Body of pancreas (tissue), 4 donors: ENCODE measurements around the gene OR2J3. TPM values are rescaled to one million over a fixed set of nuclear protein-coding genes. Genes with fewer than 3 reads are reported as not detected.

Experiments
- ATAC-seq: fragments of 150-250 bp; one replicate; pipeline ENCODE4 v1.9.1; 2016
- DNase-seq, 4 donors: peaks; one replicate each; pipeline ENCODE4 v3.0.0-alpha.2; 2019
- H3K27ac ChIP-seq, 4 donors: fragments of 200-600 bp; sonication (generic); 1 replicate in 3 of 4; 2 replicates in 1 of 4; pipeline versions ENCODE4 v1.5.1 to v1.6.1; 2016 to 2019; ENCODE audit warnings: mild to moderate bottlenecking in 1 of 4, mixed read lengths in 1 of 4, moderate library complexity in 1 of 4
- H3K27me3 ChIP-seq, 2 donors: fragments of 200-600 bp; sonication (generic); one replicate each; pipeline ENCODE4 v1.6.0; 2016; ENCODE audit warnings: mild to moderate bottlenecking in 1 of 2
- H3K36me3 ChIP-seq, 2 donors: fragments of 200-600 bp; sonication (generic); replicated peaks in 1 of 2; 2 replicates each; pipeline ENCODE4 v1.5.1; 2016; ENCODE audit warnings: low read depth in 2 of 2; ENCODE audit not compliant: insufficient read depth in 1 of 2
- H3K4me1 ChIP-seq: fragments of 200-600 bp; sonication (generic); one replicate; pipeline ENCODE4 v1.6.0; 2016
- H3K4me3 ChIP-seq, 2 donors: fragments of 200-600 bp; sonication (generic); 1 replicate in 1 of 2; 2 replicates in 1 of 2; pipeline ENCODE4 v1.5.1; 2016 to 2019
- H3K9me3 ChIP-seq, 3 donors: fragments of 200-600 bp; sonication (generic); 1 replicate in 2 of 3; 2 replicates in 1 of 3; pipeline ENCODE4 v1.5.1; 2016
- POLR2A ChIP-seq, 3 donors: fragments of 450-650 bp; IDR thresholded peaks; one replicate each; pipeline ENCODE4 v1.6.1; 2016; ENCODE audit warnings: antibody characterized with exemption in 3 of 3, mild to moderate bottlenecking in 2 of 3
- WGBS, 2 donors: methylation state at CpG; one replicate each; pipeline ENCODE4 v1.1.5; 2017; 5-methylcytosine and 5-hydroxymethylcytosine counted together
- intact Hi-C: fragments of 100-400 bp; cut with DNase I; formaldehyde crosslinking; loops from one replicate; pipeline ENCODE4 v1.15.1; 2023
- total RNA-seq, 2 donors: library from RNA; depleted of rRNA; stranded (reverse); fragments of >200 nt; gene quantifications; one replicate each; pipeline ENCODE4 v1.1.0, GENCODE V29; 2016
- TF ChIP-seq, protein P1 (sequence below), 7 experiments: fragments of 450-650 bp in 4 of 7; fragments of 200-600 bp in 3 of 7; sonication (generic) in 3 of 7; IDR thresholded peaks; one replicate each; pipeline ENCODE4 v1.5.1; 2016 to 2019; ENCODE audit warnings: antibody characterized with exemption in 7 of 7

Gene OR2J3
- total RNA-seq: not detected

DNA sequence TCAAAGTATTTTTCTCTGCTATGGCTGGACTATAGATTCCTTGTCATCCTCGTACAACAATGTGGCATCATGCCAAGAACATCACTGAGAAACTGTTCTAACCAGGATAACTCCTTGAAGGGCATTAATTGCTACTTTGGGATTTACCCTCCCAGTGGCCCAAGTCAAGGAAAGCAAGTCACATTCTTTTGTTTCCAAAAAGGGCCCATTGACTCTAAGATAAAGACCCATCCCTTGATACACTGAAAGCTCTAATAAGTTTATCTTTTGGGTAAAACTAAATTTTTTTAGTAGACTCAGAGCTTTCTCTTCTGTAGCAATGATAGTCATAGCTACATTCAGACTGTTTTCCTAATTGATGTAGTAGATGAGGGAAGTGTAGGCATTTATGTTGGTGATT lies at the start of gene OR2J3:
Gene OR2J3, plus strand, starts transcription at position 301 of the 400 bp plus-strand sequence. CDS start 3,833 bp downstream, outside the sequence.
- DNase-seq: no peak
- WGBS, 2 donors: 25 to 29% methylated on average over 1 of the region's 1 CpG
- TF ChIP-seq, protein P1, sequence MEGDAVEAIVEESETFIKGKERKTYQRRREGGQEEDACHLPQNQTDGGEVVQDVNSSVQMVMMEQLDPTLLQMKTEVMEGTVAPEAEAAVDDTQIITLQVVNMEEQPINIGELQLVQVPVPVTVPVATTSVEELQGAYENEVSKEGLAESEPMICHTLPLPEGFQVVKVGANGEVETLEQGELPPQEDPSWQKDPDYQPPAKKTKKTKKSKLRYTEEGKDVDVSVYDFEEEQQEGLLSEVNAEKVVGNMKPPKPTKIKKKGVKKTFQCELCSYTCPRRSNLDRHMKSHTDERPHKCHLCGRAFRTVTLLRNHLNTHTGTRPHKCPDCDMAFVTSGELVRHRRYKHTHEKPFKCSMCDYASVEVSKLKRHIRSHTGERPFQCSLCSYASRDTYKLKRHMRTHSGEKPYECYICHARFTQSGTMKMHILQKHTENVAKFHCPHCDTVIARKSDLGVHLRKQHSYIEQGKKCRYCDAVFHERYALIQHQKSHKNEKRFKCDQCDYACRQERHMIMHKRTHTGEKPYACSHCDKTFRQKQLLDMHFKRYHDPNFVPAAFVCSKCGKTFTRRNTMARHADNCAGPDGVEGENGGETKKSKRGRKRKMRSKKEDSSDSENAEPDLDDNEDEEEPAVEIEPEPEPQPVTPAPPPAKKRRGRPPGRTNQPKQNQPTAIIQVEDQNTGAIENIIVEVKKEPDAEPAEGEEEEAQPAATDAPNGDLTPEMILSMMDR (IDR thresholded peaks at IDR 0.05): no peak
- no peak for TF ChIP-seq POLR2A (IDR thresholded peaks at IDR 0.05)

DNA sequence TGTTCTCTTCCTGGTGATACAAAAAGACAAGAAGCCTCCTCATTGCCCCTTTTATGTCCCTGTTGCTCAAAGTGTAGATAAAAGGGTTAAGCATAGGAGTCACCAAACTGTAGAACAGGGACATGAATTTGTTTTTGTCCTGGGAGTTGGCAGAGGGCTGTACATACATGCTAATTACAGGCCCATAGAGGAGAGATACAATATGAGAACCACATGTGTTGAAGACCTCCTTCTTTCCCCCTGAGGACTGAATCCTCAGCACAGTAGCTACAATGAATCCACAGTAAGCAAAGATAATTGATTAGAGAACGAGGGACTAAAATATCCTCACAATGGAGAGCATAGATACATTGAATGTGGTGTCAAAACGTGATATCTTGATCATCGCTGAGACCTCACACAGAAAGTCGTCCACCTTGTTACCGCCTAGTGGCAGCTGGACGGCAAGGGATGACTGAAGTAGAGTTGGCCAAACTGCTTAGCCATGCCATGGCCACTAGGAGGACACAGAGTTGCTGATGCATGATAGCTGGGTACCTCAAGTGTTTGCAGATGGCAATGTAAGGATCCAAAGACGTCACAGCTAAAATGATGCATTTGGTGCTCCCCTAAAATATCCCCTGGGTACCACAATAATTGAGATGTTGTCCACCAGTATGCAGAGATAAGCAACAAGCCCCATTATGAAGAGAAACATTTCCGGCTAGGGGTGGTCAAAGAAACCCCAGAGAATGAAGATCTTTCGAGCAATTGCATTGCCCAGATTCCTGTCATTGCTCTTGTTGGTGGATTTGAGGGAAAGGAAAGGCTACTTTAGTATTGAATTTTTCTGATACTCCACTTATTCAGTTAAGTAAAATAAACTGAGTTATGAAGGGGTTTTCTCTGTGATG lies 35.8 kb upstream of the OR2J3 start:
- Histone ChIP-seq H3K27me3 (no peaks in the 10 kb centered on the region), H3K36me3 (no peaks in the 10 kb centered on the region), H3K9me3 (no peaks in the 10 kb centered on the region), H3K4me1 (no peaks in the 10 kb centered on the region), H3K27ac (no peak overlapping the region), H3K4me3 (no peak overlapping the region)
- DNase-seq (peak in 3 of 4 donors; percentile 9 to 17 (median 12)), ATAC-seq (peak; percentile 47)
- intact Hi-C loops: no loop called here
- 26 to 33% methylated on average over 9 of the region's 9 CpGs for WGBS, 2 donors
- no peak for TF ChIP-seq POLR2A (IDR thresholded peaks at IDR 0.05)
- TF ChIP-seq, protein P1 (IDR thresholded peaks at IDR 0.05): peak in 6 of 7 experiments; percentile 15 to 51 (median 44)

More for the DNA sequence above, at the start of gene OR2J3:
- Histone ChIP-seq H3K4me3 (no peak within 1 kb of the TSS), H3K27me3 (no peaks in the 10 kb centered on the region), H3K27ac (no peak within 1 kb of the TSS), H3K36me3 (no peaks in the 10 kb centered on the region), H3K9me3 (no peaks in the 10 kb centered on the region), H3K4me1 (no peaks in the 10 kb centered on the region)
- no peak for ATAC-seq
- intact Hi-C loops: no loop called here

DNA sequence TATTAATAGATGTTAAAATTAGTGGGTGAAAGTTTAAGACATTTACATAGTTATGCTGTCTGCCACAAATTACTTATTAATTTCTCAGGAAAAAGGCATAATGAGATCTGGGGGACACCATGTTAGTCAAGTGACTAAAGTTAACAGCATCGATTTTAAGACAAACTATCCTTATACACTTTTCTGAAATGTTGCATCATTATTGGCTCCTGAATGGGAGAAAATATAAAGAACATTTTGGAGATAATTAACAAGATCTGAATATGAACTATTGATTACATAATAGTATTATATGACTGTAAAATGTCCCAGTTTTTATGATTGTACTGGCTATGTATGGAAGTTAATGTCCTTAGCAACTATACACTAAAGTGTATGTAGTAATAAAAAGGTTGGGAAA lies 28.7 kb upstream of the OR2J3 start:
- Histone ChIP-seq H3K4me1 (no peaks in the 10 kb centered on the region), H3K27me3 (no peaks in the 10 kb centered on the region), H3K4me3 (no peak overlapping the region), H3K36me3 (no peaks in the 10 kb centered on the region), H3K9me3 (no peaks in the 10 kb centered on the region), H3K27ac (no peak overlapping the region)
- WGBS, 2 donors: 56 to 64% methylated on average over 1 of the region's 1 CpG
- DNase-seq (no peak), ATAC-seq (no peak)
- intact Hi-C loops: no loop called here
- TF ChIP-seq, protein P1 (IDR thresholded peaks at IDR 0.05): no peak
- TF ChIP-seq POLR2A (IDR thresholded peaks at IDR 0.05): no peak

DNA sequence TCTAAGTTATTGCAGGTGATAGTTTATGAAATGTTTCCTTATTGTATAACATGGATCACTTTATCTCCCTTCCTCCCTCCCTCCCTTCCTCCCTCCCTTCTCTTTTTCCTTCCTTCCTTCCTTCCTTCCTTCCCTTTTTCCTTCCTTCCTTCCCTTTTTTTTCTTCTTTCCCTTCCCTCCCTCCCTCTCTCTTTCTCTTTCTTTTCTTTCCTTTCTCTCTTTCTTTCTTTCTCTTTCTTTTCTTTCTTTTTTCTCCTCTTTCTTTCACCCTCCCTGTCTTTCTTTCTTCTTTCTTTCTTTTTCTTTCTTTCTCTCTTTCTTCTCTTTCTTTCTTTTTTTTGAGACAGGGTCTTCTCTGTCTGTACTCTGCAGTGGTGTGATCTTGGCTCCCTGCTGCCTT lies 26.5 kb upstream of the OR2J3 start:
- no peak for TF ChIP-seq POLR2A (IDR thresholded peaks at IDR 0.05)
- TF ChIP-seq, protein P1 (IDR thresholded peaks at IDR 0.05): no peak
- intact Hi-C loops: no loop called here

More for the DNA sequence above, 26.5 kb upstream of the OR2J3 start:
- Histone ChIP-seq H3K4me3 (no peak overlapping the region), H3K9me3 (no peaks in the 10 kb centered on the region), H3K4me1 (no peaks in the 10 kb centered on the region), H3K36me3 (no peaks in the 10 kb centered on the region), H3K27ac (no peak overlapping the region), H3K27me3 (no peaks in the 10 kb centered on the region)
- no peak for DNase-seq
- ATAC-seq: no peak
